GM13976 (cell line): ENCODE measurements around the gene TARBP1.

Source experiments
- DNase-seq: peaks from one replicate; pipeline ENCODE4 v3.0.0; 2012; ENCODE audit warnings: low spot score
- in situ Hi-C: fragments of 300-500 bp; cut with MboI; formaldehyde crosslinking; loops from one replicate; pipeline ENCODE4 v1.12.0; 2022; ENCODE audit warnings: low sequenced_read_pairs, mixed read lengths, inconsistent platforms; ENCODE audit not compliant: unreplicated experiment
- TF ChIP-seq, protein P1 (sequence below): IDR thresholded peaks from 2 replicates; pipeline ENCODE4 v1.5.1; 2012; ENCODE audit warnings: borderline replicate concordance, mild to moderate bottlenecking; ENCODE audit not compliant: insufficient read depth; ENCODE audit errors: extremely low read depth, missing control alignments, control extremely low read depth

TARBP1 gene

DNA sequence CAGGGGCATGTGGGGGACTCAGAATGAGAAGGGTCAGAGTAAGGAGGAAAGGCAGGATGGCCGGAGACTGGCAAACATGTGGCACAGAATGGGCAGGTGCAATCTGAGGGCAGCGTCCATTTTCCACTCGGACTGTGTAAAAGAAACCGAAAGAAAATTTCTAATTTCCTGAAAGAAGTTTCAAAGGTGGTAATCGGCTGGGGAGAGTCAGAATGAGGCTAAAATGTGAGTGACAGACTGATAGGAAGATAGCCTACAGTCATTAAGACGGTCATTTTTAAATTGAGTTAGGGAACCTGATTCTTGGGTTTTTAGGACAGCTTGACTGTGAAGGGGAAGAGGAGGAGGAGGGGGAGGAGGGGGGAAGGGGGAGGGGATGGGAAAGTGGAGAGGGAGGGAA, 82.1 kb downstream of the TARBP1 start:
- TF ChIP-seq, protein P1, sequence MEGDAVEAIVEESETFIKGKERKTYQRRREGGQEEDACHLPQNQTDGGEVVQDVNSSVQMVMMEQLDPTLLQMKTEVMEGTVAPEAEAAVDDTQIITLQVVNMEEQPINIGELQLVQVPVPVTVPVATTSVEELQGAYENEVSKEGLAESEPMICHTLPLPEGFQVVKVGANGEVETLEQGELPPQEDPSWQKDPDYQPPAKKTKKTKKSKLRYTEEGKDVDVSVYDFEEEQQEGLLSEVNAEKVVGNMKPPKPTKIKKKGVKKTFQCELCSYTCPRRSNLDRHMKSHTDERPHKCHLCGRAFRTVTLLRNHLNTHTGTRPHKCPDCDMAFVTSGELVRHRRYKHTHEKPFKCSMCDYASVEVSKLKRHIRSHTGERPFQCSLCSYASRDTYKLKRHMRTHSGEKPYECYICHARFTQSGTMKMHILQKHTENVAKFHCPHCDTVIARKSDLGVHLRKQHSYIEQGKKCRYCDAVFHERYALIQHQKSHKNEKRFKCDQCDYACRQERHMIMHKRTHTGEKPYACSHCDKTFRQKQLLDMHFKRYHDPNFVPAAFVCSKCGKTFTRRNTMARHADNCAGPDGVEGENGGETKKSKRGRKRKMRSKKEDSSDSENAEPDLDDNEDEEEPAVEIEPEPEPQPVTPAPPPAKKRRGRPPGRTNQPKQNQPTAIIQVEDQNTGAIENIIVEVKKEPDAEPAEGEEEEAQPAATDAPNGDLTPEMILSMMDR: no peak
- in situ Hi-C loops: no loop called here
- DNase-seq: peak; percentile 55

DNA sequence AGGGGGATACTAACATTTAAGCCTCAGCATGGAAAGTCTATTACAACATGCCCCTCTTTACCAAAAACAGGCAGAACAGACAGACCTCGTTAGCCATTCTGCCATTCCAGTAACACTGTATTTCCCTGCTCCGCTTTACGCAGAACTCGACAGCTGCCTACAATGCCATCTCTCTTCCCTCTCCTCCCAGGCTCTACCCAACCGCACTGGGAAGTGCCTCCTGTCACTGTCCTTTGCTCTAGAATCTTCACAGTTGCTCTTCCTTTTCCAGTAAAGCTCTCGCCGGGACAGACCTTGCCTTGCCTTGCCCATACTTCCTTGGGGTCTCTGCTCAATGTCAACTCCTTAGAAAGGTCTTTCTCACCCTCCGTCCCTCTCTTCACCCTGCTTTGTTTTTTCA, 82.9 kb downstream of the TARBP1 start:
- in situ Hi-C loops: no loop called here
- DNase-seq: no peak
- TF ChIP-seq, protein P1: no peak

DNA sequence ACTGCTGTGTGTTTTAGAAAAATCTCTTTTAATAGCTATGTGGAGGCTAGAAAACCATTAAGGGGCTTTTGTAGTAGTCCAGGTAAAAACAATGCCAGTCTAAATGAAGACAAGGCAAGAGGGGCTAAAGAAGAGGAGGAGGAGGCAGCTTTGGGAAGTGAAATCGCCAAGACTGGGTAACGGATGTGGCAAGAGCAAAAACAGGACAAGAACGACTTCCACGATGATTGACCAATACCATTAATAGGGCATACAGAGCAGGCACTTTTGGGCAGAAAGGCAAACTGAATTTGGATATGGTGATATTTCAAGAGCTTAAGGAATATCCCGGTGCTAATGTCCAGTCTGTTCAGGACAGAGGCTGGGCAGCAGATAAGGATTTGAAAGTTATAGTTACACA, 83.7 kb downstream of the TARBP1 start:
- in situ Hi-C loops: no loop called here
- TF ChIP-seq, protein P1: no peak
- no peak for DNase-seq

- TF ChIP-seq, protein P1: no peak
- DNase-seq: no peak
- in situ Hi-C loops: no loop called here
These were observed 85.8 kb downstream of the TARBP1 start for GRCh38 chr1:234393190-234393589.

- in situ Hi-C loops: no loop called here
- TF ChIP-seq, protein P1: no peak
- DNase-seq: no peak
These were observed 90.9 kb downstream of the TARBP1 start for GRCh38 chr1:234388094-234388493.

- DNase-seq: no peak
- TF ChIP-seq, protein P1: no peak
- in situ Hi-C loops: no loop called here
These were observed 92.9 kb downstream of the TARBP1 start for GRCh38 chr1:234386122-234386521.
